ENCODE measurements around the gene EIF3A. TPM values are rescaled to one million over a fixed set of nuclear protein-coding genes. Genes with fewer than 3 reads are reported as not detected.

The EIF3A gene
- total RNA-seq, 1 experiment from 2014 or later = 214 TPM

DNA sequence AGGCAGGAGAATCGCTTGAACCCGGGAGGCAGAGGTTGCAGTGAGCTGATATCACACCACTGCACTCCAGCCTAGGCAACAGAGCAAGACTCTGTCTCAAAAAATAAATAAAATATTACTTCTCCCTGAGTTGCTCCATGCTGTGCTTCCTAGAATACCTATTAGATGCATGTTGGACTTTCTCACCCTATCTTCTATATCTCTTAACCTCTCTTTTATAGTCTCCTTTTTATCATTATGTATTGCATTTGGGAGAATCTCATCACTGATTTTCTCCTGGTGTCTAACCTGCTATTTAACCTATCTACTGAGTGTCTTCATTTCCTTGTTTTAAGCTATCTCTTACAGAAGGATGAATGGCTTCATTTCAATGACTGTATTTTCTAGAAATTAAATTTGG lies 83.2 kb downstream of the EIF3A start:
- H3K36me3 ChIP-seq (ENCODE audit: control insufficient read depth, insufficient read depth, low read length) = no peaks in the 10 kb centered on the region
- H3K4me3 ChIP-seq (ENCODE audit: low read depth in 2 of 2, low read length in 2 of 2) = no peak overlapping the region
- DNase-seq (ENCODE audit: low read depth, low spot score) (no peak), ATAC-seq (no peak)
- no TSS peak for BruUV-seq (replicated peaks)
- no peaks in the 10 kb centered on the region for H3K9me3 ChIP-seq (ENCODE audit: control insufficient read depth, insufficient read depth, low read depth, low read length)
- TF ChIP-seq POLR2AphosphoS5 (IDR thresholded peaks at IDR 0.05; ENCODE audit: low read depth, low read length) = no peak
- TF ChIP-seq SIN3A (IDR thresholded peaks at IDR 0.05; ENCODE audit: borderline replicate concordance, insufficient read depth, low read depth, low read length) = no peak
- TF ChIP-seq TCF7L2 (IDR thresholded peaks at IDR 0.05; ENCODE audit: low read depth, low read length) = no peak
- TF ChIP-seq, protein P1, sequence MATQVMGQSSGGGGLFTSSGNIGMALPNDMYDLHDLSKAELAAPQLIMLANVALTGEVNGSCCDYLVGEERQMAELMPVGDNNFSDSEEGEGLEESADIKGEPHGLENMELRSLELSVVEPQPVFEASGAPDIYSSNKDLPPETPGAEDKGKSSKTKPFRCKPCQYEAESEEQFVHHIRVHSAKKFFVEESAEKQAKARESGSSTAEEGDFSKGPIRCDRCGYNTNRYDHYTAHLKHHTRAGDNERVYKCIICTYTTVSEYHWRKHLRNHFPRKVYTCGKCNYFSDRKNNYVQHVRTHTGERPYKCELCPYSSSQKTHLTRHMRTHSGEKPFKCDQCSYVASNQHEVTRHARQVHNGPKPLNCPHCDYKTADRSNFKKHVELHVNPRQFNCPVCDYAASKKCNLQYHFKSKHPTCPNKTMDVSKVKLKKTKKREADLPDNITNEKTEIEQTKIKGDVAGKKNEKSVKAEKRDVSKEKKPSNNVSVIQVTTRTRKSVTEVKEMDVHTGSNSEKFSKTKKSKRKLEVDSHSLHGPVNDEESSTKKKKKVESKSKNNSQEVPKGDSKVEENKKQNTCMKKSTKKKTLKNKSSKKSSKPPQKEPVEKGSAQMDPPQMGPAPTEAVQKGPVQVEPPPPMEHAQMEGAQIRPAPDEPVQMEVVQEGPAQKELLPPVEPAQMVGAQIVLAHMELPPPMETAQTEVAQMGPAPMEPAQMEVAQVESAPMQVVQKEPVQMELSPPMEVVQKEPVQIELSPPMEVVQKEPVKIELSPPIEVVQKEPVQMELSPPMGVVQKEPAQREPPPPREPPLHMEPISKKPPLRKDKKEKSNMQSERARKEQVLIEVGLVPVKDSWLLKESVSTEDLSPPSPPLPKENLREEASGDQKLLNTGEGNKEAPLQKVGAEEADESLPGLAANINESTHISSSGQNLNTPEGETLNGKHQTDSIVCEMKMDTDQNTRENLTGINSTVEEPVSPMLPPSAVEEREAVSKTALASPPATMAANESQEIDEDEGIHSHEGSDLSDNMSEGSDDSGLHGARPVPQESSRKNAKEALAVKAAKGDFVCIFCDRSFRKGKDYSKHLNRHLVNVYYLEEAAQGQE (IDR thresholded peaks at IDR 0.05; ENCODE audit: insufficient read depth in 1 of 2, low read depth in 2 of 2, low read length in 1 of 2) = no peak
- TF ChIP-seq, protein P2, sequence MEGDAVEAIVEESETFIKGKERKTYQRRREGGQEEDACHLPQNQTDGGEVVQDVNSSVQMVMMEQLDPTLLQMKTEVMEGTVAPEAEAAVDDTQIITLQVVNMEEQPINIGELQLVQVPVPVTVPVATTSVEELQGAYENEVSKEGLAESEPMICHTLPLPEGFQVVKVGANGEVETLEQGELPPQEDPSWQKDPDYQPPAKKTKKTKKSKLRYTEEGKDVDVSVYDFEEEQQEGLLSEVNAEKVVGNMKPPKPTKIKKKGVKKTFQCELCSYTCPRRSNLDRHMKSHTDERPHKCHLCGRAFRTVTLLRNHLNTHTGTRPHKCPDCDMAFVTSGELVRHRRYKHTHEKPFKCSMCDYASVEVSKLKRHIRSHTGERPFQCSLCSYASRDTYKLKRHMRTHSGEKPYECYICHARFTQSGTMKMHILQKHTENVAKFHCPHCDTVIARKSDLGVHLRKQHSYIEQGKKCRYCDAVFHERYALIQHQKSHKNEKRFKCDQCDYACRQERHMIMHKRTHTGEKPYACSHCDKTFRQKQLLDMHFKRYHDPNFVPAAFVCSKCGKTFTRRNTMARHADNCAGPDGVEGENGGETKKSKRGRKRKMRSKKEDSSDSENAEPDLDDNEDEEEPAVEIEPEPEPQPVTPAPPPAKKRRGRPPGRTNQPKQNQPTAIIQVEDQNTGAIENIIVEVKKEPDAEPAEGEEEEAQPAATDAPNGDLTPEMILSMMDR (IDR thresholded peaks at IDR 0.05) = no peak
- no peaks in the 10 kb centered on the region for H3K27me3 ChIP-seq (ENCODE audit: control insufficient read depth, insufficient read depth, low read length)
- POLR2A ChIA-PET = no interaction called here
- H3K4me1 ChIP-seq (ENCODE audit: control insufficient read depth, insufficient read depth, low read length) = no peaks in the 10 kb centered on the region; the same call in 1 of the 2 replicates
- in situ Hi-C loops (cut with HindIII; ENCODE audit: low pct_unique_long_range_greater_than_20kb, low sequenced_read_pairs) = no loop called here
- intact Hi-C loops (cut with micrococcal nuclease; ENCODE audit: unreplicated experiment) = no loop called here
- CTCF ChIA-PET = no interaction called here
- H3K27ac ChIP-seq (ENCODE audit: low read length) = no peak overlapping the region

DNA sequence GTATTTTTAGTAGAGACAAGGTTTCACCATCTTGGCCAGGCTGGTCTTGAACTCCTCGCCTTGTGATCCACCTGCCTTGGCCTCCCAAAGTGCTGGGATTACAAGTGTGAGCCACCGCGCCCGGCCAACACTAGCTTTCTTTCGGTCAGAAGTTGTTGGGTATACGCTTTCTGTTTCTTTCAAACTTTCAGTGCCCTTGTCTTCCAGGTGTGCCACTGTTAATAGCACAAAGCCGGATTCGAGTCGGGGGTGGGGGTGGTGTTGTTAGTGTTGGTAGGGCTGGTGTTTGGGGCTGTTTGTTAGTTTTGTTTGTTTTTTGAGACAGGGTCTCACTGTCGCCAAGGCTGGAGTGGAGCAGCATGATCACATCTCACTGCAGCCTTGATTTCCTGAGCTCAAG lies 84.9 kb downstream of the EIF3A start:
- Histone ChIP-seq H3K4me3 (ENCODE audit: low read depth in 2 of 2, low read length in 2 of 2) (no peak overlapping the region), H3K36me3 (ENCODE audit: control insufficient read depth, insufficient read depth, low read length) (no peaks in the 10 kb centered on the region), H3K4me1 (ENCODE audit: control insufficient read depth, insufficient read depth, low read length) (no peaks in the 10 kb centered on the region; the same call in 1 of the 2 replicates), H3K27ac (ENCODE audit: low read length) (no peak overlapping the region), H3K9me3 (ENCODE audit: control insufficient read depth, insufficient read depth, low read depth, low read length) (no peaks in the 10 kb centered on the region), H3K27me3 (ENCODE audit: control insufficient read depth, insufficient read depth, low read length) (no peaks in the 10 kb centered on the region)
- intact Hi-C loops (cut with micrococcal nuclease; ENCODE audit: unreplicated experiment) = no loop called here
- no TSS peak for BruUV-seq (replicated peaks)
- CTCF ChIA-PET = no interaction called here
- ATAC-seq = no peak
- in situ Hi-C loops (cut with HindIII; ENCODE audit: low pct_unique_long_range_greater_than_20kb, low sequenced_read_pairs) = no loop called here
- POLR2A ChIA-PET = no interaction called here
- TF ChIP-seq, protein P2 (IDR thresholded peaks at IDR 0.05) = no peak
- TF ChIP-seq POLR2AphosphoS5 (IDR thresholded peaks at IDR 0.05; ENCODE audit: low read depth, low read length) (no peak), SIN3A (IDR thresholded peaks at IDR 0.05; ENCODE audit: borderline replicate concordance, insufficient read depth, low read depth, low read length) (no peak), TCF7L2 (IDR thresholded peaks at IDR 0.05; ENCODE audit: low read depth, low read length) (no peak)
- TF ChIP-seq, protein P1 (IDR thresholded peaks at IDR 0.05; ENCODE audit: insufficient read depth in 1 of 2, low read depth in 2 of 2, low read length in 1 of 2) = no peak
- DNase-seq (ENCODE audit: low read depth, low spot score) = no peak
